ENCODE measurements around the gene RND1. TPM values are rescaled to one million over a fixed set of nuclear protein-coding genes. Genes with fewer than 3 reads are reported as not detected.
"Not testable (repeated sequence)": the region's sequence is repeated elsewhere in the genome, so short reads cannot be mapped to it uniquely, and the experiment has no call there.

Gene RND1
- total RNA-seq, 1 donor from 2014 or later, result 5.9 TPM

GRCh38 chr12:48859607-48860006 is 6.1 kb downstream of the RND1 start:
- intact Hi-C loops (cut with DNase I), result no loop called here
- Histone ChIP-seq H3K27me3 (ENCODE audit: low read depth) (no peaks in the 10 kb centered on the region), H3K4me1 (peaks cover 8% of the 10 kb centered on the region), H3K4me3 (no peak overlapping the region), H3K36me3 (peaks cover 20% of the 10 kb centered on the region), H3K9me3 (no peaks in the 10 kb centered on the region), H3K27ac (no peak overlapping the region)
- no peak for DNase-seq
- no peak for ATAC-seq
- TF ChIP-seq CTCF (IDR thresholded peaks at IDR 0.05), result no peak

- no peak for TF ChIP-seq CTCF (IDR thresholded peaks at IDR 0.05)
- Histone ChIP-seq H3K4me1 (peaks cover under 1% of the 10 kb centered on the region), H3K27ac (no peak overlapping the region), H3K27me3 (ENCODE audit: low read depth) (no peaks in the 10 kb centered on the region), H3K36me3 (peaks cover 20% of the 10 kb centered on the region), H3K4me3 (no peak overlapping the region), H3K9me3 (no peaks in the 10 kb centered on the region)
- no peak for ATAC-seq
- no peak for DNase-seq
- intact Hi-C loops (cut with DNase I), result no loop called here
Observed at GRCh38 chr12:48858043-48858442, 7.6 kb downstream of the RND1 start.

DNA sequence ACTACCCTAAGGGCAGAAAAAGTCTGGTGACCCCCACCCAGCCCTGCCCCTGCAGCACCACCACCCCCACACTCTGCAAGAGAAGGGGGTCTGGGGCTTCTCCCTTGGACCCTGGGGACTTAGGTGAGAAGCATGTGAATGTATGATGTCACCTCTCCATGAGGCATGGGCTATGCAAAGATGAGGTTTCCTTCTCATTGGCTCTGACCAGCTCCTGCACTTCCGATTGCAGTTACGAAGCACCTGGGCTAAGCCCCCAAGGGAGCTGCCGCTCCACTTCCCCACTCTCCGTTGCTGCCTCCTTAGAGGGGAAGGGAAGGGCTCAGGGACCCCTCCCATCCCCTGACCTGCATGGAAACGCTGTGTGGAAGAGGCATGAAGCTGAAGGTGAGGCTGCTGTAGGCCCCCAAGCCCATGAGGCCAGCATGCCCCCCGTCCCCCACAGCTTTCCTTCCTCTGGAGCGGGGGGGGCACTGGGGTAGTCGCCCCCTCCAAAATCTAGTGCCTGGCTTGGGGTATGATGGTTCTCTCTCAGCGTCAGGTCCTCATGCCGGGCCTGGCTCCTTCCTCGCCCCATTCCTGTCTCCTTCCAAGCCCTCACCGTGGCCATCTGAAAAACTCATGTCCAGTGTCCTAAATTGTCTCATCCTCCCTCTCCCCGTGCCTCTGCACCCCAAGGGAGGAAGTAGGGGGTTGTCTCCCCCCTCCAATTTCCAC is 8.2 kb downstream of the RND1 start:
- no peaks in the 10 kb centered on the region for H3K27me3 ChIP-seq (ENCODE audit: low read depth)
- no peak overlapping the region for H3K27ac ChIP-seq
- DNase-seq (no peak), ATAC-seq (no peak)
- H3K4me3 ChIP-seq, result no peak overlapping the region
- H3K36me3 ChIP-seq, result peaks cover 20% of the 10 kb centered on the region
- intact Hi-C loops (cut with DNase I), result no loop called here
- no peaks in the 10 kb centered on the region for H3K9me3 ChIP-seq
- H3K4me1 ChIP-seq, result peaks cover 7% of the 10 kb centered on the region
- TF ChIP-seq CTCF (IDR thresholded peaks at IDR 0.05), result no peak

DNA sequence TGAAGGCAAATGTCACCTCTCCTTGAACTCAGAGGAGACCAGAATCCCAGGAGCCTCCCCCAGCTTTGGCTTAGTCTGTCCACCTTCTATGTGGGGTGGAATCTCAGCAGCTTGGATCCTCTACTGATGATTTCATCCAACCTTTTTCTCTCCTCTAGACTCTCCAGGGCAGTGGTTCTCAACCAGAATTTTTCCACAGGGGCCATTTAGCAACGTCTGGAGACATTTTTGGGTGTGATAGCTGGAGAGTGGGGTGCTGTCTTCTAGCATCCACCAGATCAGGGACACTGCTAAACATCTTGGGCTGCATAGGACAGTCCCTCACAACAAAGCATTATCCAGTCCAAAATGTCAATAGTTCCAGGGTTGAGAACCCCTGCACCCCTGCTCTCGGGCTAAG is 9.3 kb downstream of the RND1 start:
- H3K27ac ChIP-seq, result no peak overlapping the region
- peaks cover 9% of the 10 kb centered on the region for H3K4me1 ChIP-seq
- H3K9me3 ChIP-seq, result no peaks in the 10 kb centered on the region
- no peaks in the 10 kb centered on the region for H3K27me3 ChIP-seq (ENCODE audit: low read depth)
- peaks cover 20% of the 10 kb centered on the region for H3K36me3 ChIP-seq
- DNase-seq (no peak), ATAC-seq (no peak)
- no peak for TF ChIP-seq CTCF (IDR thresholded peaks at IDR 0.05)
- intact Hi-C loops (cut with DNase I), result no loop called here
- no peak overlapping the region for H3K4me3 ChIP-seq

GRCh38 chr12:48854932-48855331 is 10.7 kb downstream of the RND1 start:
- Histone ChIP-seq H3K36me3 (peaks cover 13% of the 10 kb centered on the region), H3K4me1 (peaks cover 24% of the 10 kb centered on the region)
- ATAC-seq; DNase-seq; intact Hi-C loops (cut with DNase I); H3K9me3 ChIP-seq; H3K27ac ChIP-seq; H3K4me3 ChIP-seq; H3K27me3 ChIP-seq (ENCODE audit: low read depth): not testable (repeated sequence)

GRCh38 chr12:48854488-48854887 is 11.2 kb downstream of the RND1 start:
- no peaks in the 10 kb centered on the region for H3K27me3 ChIP-seq (ENCODE audit: low read depth)
- ATAC-seq (no peak), DNase-seq (no peak)
- no peaks in the 10 kb centered on the region for H3K9me3 ChIP-seq
- TF ChIP-seq CTCF (IDR thresholded peaks at IDR 0.05), result no peak
- H3K4me1 ChIP-seq, result peaks cover 28% of the 10 kb centered on the region
- H3K36me3 ChIP-seq, result peaks cover 12% of the 10 kb centered on the region
- no peak overlapping the region for H3K4me3 ChIP-seq
- no peak overlapping the region for H3K27ac ChIP-seq
- intact Hi-C loops (cut with DNase I), result no loop called here

All from lower lobe of right lung (tissue), 2 donors.